NCI-H526 (cell line): Measurements from ENCODE around the gene HSP90AA1.
A peak's percentile ranks its signal among the peaks of the same experiment; 100 is the strongest.
"Not testable (repeated sequence)": the region's sequence is repeated elsewhere in the genome, so short reads cannot be mapped to it uniquely, and the experiment has no call there.

Source experiments
- DNase-seq, 2 experiments: peaks; one replicate each; lab custom pipeline; 2025; lab: John Stamatoyannopoulos, UW

The HSP90AA1 gene

GRCh38 chr14:102086972-102087761, at the start of gene HSP90AA1:
HSP90AA1 (minus strand) TSS chr14:102087044; CDS start chr14:102086378, 666 bp downstream.
- peak; percentile 72 to 96 for DNase-seq

GRCh38 chr14:102135456-102135855, 48.6 kb upstream of the HSP90AA1 start:
- not testable (repeated sequence) for DNase-seq

- not testable (repeated sequence) for DNase-seq
These were observed 47.9 kb upstream of the HSP90AA1 start for GRCh38 chr14:102134719-102135118.

GRCh38 chr14:102134021-102134420, 47.2 kb upstream of the HSP90AA1 start:
- not testable (repeated sequence) for DNase-seq

- no peak for DNase-seq
These were observed 44.9 kb upstream of the HSP90AA1 start for GRCh38 chr14:102131741-102132140.

- no peak for DNase-seq
These were observed 40.1 kb upstream of the HSP90AA1 start for GRCh38 chr14:102126807-102127455.

GRCh38 chr14:102125546-102125945, 38.7 kb upstream of the HSP90AA1 start:
- no peak for DNase-seq

GRCh38 chr14:102124419-102124818, 37.6 kb upstream of the HSP90AA1 start:
- no peak for DNase-seq

- DNase-seq = no peak
These were observed 34.7 kb upstream of the HSP90AA1 start for GRCh38 chr14:102121567-102121966.

- no peak for DNase-seq
These were observed 34.0 kb upstream of the HSP90AA1 start for GRCh38 chr14:102120888-102121287.

GRCh38 chr14:102117852-102118251, 31.0 kb upstream of the HSP90AA1 start:
- DNase-seq = no peak

- DNase-seq = no peak
These were observed 29.7 kb upstream of the HSP90AA1 start for GRCh38 chr14:102116361-102117180.

- no peak for DNase-seq
These were observed 24.3 kb upstream of the HSP90AA1 start for GRCh38 chr14:102111101-102111500.

GRCh38 chr14:102109332-102109731, 22.5 kb upstream of the HSP90AA1 start:
- not testable (repeated sequence) for DNase-seq

- DNase-seq = no peak
These were observed 18.5 kb upstream of the HSP90AA1 start for GRCh38 chr14:102105369-102105768.

- DNase-seq = no peak
These were observed 16.3 kb upstream of the HSP90AA1 start for GRCh38 chr14:102103062-102103695.

- DNase-seq = peak in 1 of 2 experiments; percentile 43
These were observed 10.7 kb upstream of the HSP90AA1 start for GRCh38 chr14:102097441-102098135.

- DNase-seq = peak; percentile 65 to 87
These were observed 9.8 kb upstream of the HSP90AA1 start for GRCh38 chr14:102096569-102097188.

GRCh38 chr14:102095871-102096568, 9.2 kb upstream of the HSP90AA1 start:
- peak in 1 of 2 experiments; percentile 39 for DNase-seq

GRCh38 chr14:102095231-102095870, 8.5 kb upstream of the HSP90AA1 start:
- DNase-seq = no peak
